ENCODE measurements around the gene ABCC1.
"Not testable (repeated sequence)": the region's sequence is repeated elsewhere in the genome, so short reads cannot be mapped to it uniquely, and the experiment has no call there.

Gene ABCC1

GRCh38 chr16:16161319-16161718, 211.9 kb downstream of the ABCC1 start:
- POLR2A ChIA-PET: no interaction called here

GRCh38 chr16:16161840-16162239, 212.4 kb downstream of the ABCC1 start:
- POLR2A ChIA-PET; H3K4me3 ChIP-seq (ENCODE audit: low read depth, low read length); H3K27ac ChIP-seq (ENCODE audit: extremely low read depth, low read depth, low read length); H3K4me1 ChIP-seq (ENCODE audit: control insufficient read depth, insufficient read depth, low read length); H3K36me3 ChIP-seq (ENCODE audit: control insufficient read depth in 2 of 2, insufficient read depth in 1 of 2, low read length in 2 of 2); H3K9me3 ChIP-seq (ENCODE audit: control insufficient read depth, insufficient read depth, low read depth, low read length): not testable (repeated sequence)
- CTCF ChIA-PET: interaction anchor here (0.6 to 1.1 kb wide), 2 partner anchors 25 to 405 kb away, joined by 3 read pairs; no protein-coding TSS in a partner anchor

More at GRCh38 chr16:16161319-16161718, 211.9 kb downstream of the ABCC1 start:
- CTCF ChIA-PET: no interaction called here
- TF ChIP-seq ZNF513 (tag by site-specific recombination; IDR thresholded peaks at IDR 0.05): no peak
- no peak for TF ChIP-seq ZBTB8A (tag by site-specific recombination; IDR thresholded peaks at IDR 0.05)
- TF ChIP-seq REPIN1 (tag by site-specific recombination; IDR thresholded peaks at IDR 0.05; ENCODE audit: low read depth): no peak
- TF ChIP-seq ZBTB26 (tag by site-specific recombination; optimal IDR thresholded peaks at IDR 0.05): no peak
- TF ChIP-seq HIC1 (tag by site-specific recombination; IDR thresholded peaks at IDR 0.05): no peak
- TF ChIP-seq PRDM1 (tag by site-specific recombination; IDR thresholded peaks at IDR 0.05): no peak
- TF ChIP-seq EGR2 (tag by site-specific recombination; IDR thresholded peaks at IDR 0.05; ENCODE audit: low read depth): no peak
- no peak for TF ChIP-seq MYNN (tag by site-specific recombination; IDR thresholded peaks at IDR 0.05; ENCODE audit: borderline replicate concordance)
- TF ChIP-seq ZNF701 (tag by site-specific recombination; IDR thresholded peaks at IDR 0.05): no peak
- TF ChIP-seq ZSCAN18 (tag by site-specific recombination; IDR thresholded peaks at IDR 0.05): no peak
- TF ChIP-seq ZBTB11 (tag by site-specific recombination; conservative IDR thresholded peaks at IDR 0.05; ENCODE audit: low read depth): no peak
- no peak for TF ChIP-seq OSR2 (tag by site-specific recombination; IDR thresholded peaks at IDR 0.05)
- TF ChIP-seq ZNF16 (tag by site-specific recombination; IDR thresholded peaks at IDR 0.05; ENCODE audit: low read depth): no peak
- no peak for TF ChIP-seq ZNF76 (tag by site-specific recombination; IDR thresholded peaks at IDR 0.05; ENCODE audit: borderline replicate concordance, low read depth)
- TF ChIP-seq ZNF391 (tag by site-specific recombination; IDR thresholded peaks at IDR 0.05; ENCODE audit: borderline replicate concordance, low read depth): no peak
- no peak for TF ChIP-seq ZNF324 (tag by site-specific recombination; IDR thresholded peaks at IDR 0.05)
- no peak for TF ChIP-seq SCRT2 (tag by site-specific recombination; IDR thresholded peaks at IDR 0.05)
- no peaks in the 10 kb centered on the region for H3K36me3 ChIP-seq (ENCODE audit: control insufficient read depth in 2 of 2, insufficient read depth in 1 of 2, low read length in 2 of 2)
- H3K4me1 ChIP-seq (ENCODE audit: control insufficient read depth, insufficient read depth, low read length): no peaks in the 10 kb centered on the region
- no peaks in the 10 kb centered on the region for H3K9me3 ChIP-seq (ENCODE audit: control insufficient read depth, insufficient read depth, low read depth, low read length)
- no peak overlapping the region for H3K4me3 ChIP-seq (ENCODE audit: low read depth, low read length)
- no peak overlapping the region for H3K27ac ChIP-seq (ENCODE audit: extremely low read depth, low read depth, low read length)
